HepG2 (cell line): Measurements from ENCODE around the gene CENPB. TPM values are rescaled to one million over a fixed set of nuclear protein-coding genes. Genes with fewer than 3 reads are reported as not detected.

Experiments used
- FOSL2 ChIP-seq: sonication (generic); formaldehyde crosslinking; IDR thresholded peaks from 2 replicates; pipeline ENCODE4 v1.4.0; 2020; ENCODE audit warnings: missing genetic modification reagents
- KAT2B ChIP-seq: fragments of 150-350 bp; IDR thresholded peaks from 2 replicates; pipeline ENCODE4 v1.6.1; 2014; ENCODE audit warnings: low read depth, low read length, borderline replicate concordance
- KIAA2018 ChIP-seq: sonication (generic); formaldehyde crosslinking; IDR thresholded peaks from 2 replicates; pipeline ENCODE4 v1.5.0; 2020; ENCODE audit warnings: mild to moderate bottlenecking, missing genetic modification reagents, borderline replicate concordance
- KLF11 ChIP-seq: IDR thresholded peaks from 2 replicates; pipeline ENCODE4 v1.6.1; 2016; ENCODE audit warnings: missing compliant biosample characterization
- PITX1 ChIP-seq: sonication (generic); formaldehyde crosslinking; IDR thresholded peaks from 2 replicates; pipeline ENCODE4 v1.5.1; 2020; ENCODE audit warnings: mild to moderate bottlenecking, missing genetic modification reagents
- ZFP41 ChIP-seq: sonication (generic); formaldehyde crosslinking; IDR thresholded peaks from 2 replicates; pipeline ENCODE4 v1.4.0; 2020; ENCODE audit warnings: mild to moderate bottlenecking, missing genetic modification reagents, borderline replicate concordance
- ZNF570 ChIP-seq: sonication (generic); formaldehyde crosslinking; IDR thresholded peaks from 2 replicates; pipeline ENCODE4 v1.4.0; 2020; ENCODE audit warnings: mild to moderate bottlenecking, missing genetic modification reagents, borderline replicate concordance
- ZNF646 ChIP-seq: sonication (generic); formaldehyde crosslinking; IDR thresholded peaks from 2 replicates; pipeline ENCODE4 v1.9.0; 2021; ENCODE audit warnings: mild to moderate bottlenecking, missing genetic modification reagents
- polyA plus RNA-seq, 8 experiments: library from polyadenylated mRNA; depleted of rRNA in 3 of 8; stranded (reverse) in 7 of 8; unstranded in 1 of 8; fragments of >200 nt; fragmentation: Illumina TruSeq in 4 of 8; extraction: Trizol in 4 of 8; gene quantifications; 2 replicates each; pipeline versions ENCODE4 v1.2.1 to v1.2.3, GENCODE V29; 2011 to 2016; ENCODE audit warnings: low read depth in 4 of 8, missing spikeins in 1 of 8, mixed read lengths in 1 of 8; ENCODE audit not compliant: insufficient read depth in 1 of 8
- total RNA-seq, 5 experiments: library from RNA; depleted of rRNA; stranded (reverse); fragments of >200 nt; fragmentation: Illumina TruSeq; extraction: Trizol; gene quantifications; 2 replicates each; pipeline ENCODE4 v1.2.3, GENCODE V29; 2016; ENCODE audit warnings: low read depth in 1 of 5
- TF ChIP-seq, protein P1 (sequence below): sonication (generic); formaldehyde crosslinking; IDR thresholded peaks from 2 replicates; pipeline ENCODE4 v1.4.0; 2020; ENCODE audit warnings: missing genetic modification reagents

CENPB gene
- total and polyA plus RNA-seq, 2 of the 13 experiments (the other 11 are each of a cell fraction or from before 2014, with no cell fraction given) = 10.4 to 54.5 TPM

DNA sequence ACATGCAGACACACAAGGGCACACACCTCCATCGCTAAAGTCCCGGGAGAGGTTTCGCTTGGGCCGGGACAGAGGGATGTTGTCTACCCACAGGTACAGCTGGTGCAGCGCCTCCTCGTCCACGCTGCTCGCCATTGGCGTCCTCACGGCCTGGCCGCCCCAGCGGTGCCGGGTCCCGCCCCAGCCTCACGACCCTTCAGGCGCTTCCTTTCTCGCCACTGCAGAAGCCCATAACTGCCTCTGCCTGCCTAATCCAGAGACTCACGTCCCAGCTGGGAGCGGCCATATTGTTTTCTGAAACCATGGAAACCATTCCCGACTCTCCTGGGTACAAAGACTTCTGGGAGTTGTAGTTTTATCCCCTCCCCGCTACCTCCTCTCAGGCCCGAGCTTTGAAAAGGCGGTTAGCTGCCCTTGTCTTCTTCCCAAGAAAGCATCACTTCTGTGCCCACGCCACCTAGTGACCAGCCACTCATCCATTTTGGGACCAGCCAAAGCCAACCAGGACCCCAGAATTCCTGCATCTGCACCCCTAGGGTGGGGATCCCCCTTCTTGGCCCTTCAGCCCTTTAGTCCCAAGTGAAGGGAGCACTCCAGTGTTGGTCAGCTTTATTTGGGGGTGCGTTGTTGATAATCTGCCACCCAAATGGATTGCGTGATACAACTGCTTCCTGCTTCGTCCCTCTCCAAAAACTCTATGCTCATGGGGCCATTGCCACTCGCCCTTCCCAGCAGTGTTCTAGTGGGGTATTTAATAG is 5.2 kb downstream of the CENPB start, which contains the start of gene SPEF1 (continued):
- TF ChIP-seq, protein P1, sequence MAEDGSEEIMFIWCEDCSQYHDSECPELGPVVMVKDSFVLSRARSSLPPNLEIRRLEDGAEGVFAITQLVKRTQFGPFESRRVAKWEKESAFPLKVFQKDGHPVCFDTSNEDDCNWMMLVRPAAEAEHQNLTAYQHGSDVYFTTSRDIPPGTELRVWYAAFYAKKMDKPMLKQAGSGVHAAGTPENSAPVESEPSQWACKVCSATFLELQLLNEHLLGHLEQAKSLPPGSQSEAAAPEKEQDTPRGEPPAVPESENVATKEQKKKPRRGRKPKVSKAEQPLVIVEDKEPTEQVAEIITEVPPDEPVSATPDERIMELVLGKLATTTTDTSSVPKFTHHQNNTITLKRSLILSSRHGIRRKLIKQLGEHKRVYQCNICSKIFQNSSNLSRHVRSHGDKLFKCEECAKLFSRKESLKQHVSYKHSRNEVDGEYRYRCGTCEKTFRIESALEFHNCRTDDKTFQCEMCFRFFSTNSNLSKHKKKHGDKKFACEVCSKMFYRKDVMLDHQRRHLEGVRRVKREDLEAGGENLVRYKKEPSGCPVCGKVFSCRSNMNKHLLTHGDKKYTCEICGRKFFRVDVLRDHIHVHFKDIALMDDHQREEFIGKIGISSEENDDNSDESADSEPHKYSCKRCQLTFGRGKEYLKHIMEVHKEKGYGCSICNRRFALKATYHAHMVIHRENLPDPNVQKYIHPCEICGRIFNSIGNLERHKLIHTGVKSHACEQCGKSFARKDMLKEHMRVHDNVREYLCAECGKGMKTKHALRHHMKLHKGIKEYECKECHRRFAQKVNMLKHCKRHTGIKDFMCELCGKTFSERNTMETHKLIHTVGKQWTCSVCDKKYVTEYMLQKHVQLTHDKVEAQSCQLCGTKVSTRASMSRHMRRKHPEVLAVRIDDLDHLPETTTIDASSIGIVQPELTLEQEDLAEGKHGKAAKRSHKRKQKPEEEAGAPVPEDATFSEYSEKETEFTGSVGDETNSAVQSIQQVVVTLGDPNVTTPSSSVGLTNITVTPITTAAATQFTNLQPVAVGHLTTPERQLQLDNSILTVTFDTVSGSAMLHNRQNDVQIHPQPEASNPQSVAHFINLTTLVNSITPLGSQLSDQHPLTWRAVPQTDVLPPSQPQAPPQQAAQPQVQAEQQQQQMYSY (CRISPR knock-in tag) = no peak
- TF ChIP-seq ZNF570 (CRISPR knock-in tag) (no peak), ZNF646 (CRISPR knock-in tag) (no peak; the same call in 1 of the 2 replicates), PITX1 (CRISPR knock-in tag) (peak; percentile 80), ZFP41 (0 out of 2 replicates have a peak, but pooled peaks have one; percentile 20), KLF11 (CRISPR knock-in tag) (0 out of 2 replicates have a peak, but pooled peaks have one; percentile 25), KAT2B (no peak), KIAA2018 (CRISPR knock-in tag) (no peak), FOSL2 (CRISPR knock-in tag) (peak; percentile 53)
